Stomach smooth muscle (tissue), 2 donors: Measurements from ENCODE around the gene TNFRSF13B.

Source experiments
- H3K27ac ChIP-seq: one replicate; pipeline ENCODE4 v1.7.0; 2013; ENCODE audit warnings: mild to moderate bottlenecking, low read length, inconsistent platforms
- H3K27me3 ChIP-seq, 2 donors: one replicate each; pipeline ENCODE4 v1.7.0; 2013; ENCODE audit warnings: low read length in 2 of 2; ENCODE audit not compliant: insufficient read depth in 2 of 2, control insufficient read depth in 1 of 2
- H3K36me3 ChIP-seq, 2 donors: one replicate each; pipeline ENCODE4 v1.7.0; 2013; ENCODE audit warnings: low read length in 2 of 2; ENCODE audit not compliant: control insufficient read depth in 2 of 2, insufficient read depth in 2 of 2
- H3K4me1 ChIP-seq: one replicate; pipeline ENCODE4 v1.7.0; 2013; ENCODE audit warnings: low read length; ENCODE audit not compliant: control insufficient read depth, insufficient read depth
- H3K4me3 ChIP-seq, 2 donors: one replicate each; pipeline ENCODE4 v1.7.0; 2013; ENCODE audit warnings: low read length in 2 of 2
- H3K9ac ChIP-seq, 2 donors: one replicate each; pipeline ENCODE4 v1.7.0; 2013; ENCODE audit warnings: low read length in 2 of 2, mild to moderate bottlenecking in 1 of 2
- H3K9me3 ChIP-seq, 2 donors: one replicate each; pipeline ENCODE4 v1.7.0; 2013; ENCODE audit warnings: low read length in 2 of 2; ENCODE audit not compliant: control insufficient read depth in 2 of 2
- donor health status: healthy.
- donor health status: Pancreatic carcinoma.

Gene TNFRSF13B

GRCh38 chr17:16934133-16934795, 37.7 kb downstream of the TNFRSF13B start:
- no peaks in the 10 kb centered on the region for H3K36me3 ChIP-seq
- no peaks in the 10 kb centered on the region for H3K9me3 ChIP-seq
- H3K9ac ChIP-seq, result no peak overlapping the region
- H3K27ac ChIP-seq, result no peak overlapping the region
- no peak overlapping the region for H3K4me3 ChIP-seq
- no peaks in the 10 kb centered on the region for H3K4me1 ChIP-seq
- H3K27me3 ChIP-seq, result peaks cover 0 to 2% of the 10 kb centered on the region in 2 donors

GRCh38 chr17:16933317-16934132, 38.4 kb downstream of the TNFRSF13B start:
- Histone ChIP-seq H3K9me3 (no peaks in the 10 kb centered on the region), H3K27me3 (peaks cover 0 to 2% of the 10 kb centered on the region in 2 donors), H3K9ac (no peak overlapping the region), H3K27ac (no peak overlapping the region), H3K36me3 (no peaks in the 10 kb centered on the region), H3K4me1 (no peaks in the 10 kb centered on the region), H3K4me3 (no peak overlapping the region)

- no peaks in the 10 kb centered on the region for H3K36me3 ChIP-seq
- H3K27ac ChIP-seq, result no peak overlapping the region
- no peaks in the 10 kb centered on the region for H3K9me3 ChIP-seq
- no peaks in the 10 kb centered on the region for H3K4me1 ChIP-seq
- H3K27me3 ChIP-seq, result peaks cover 0 to 2% of the 10 kb centered on the region in 2 donors
- no peak overlapping the region for H3K9ac ChIP-seq
- H3K4me3 ChIP-seq, result no peak overlapping the region
Measured at GRCh38 chr17:16932611-16933010, 39.3 kb downstream of the TNFRSF13B start.

- Histone ChIP-seq H3K27ac (no peak overlapping the region), H3K27me3 (peaks cover 0 to 2% of the 10 kb centered on the region in 2 donors), H3K9me3 (no peaks in the 10 kb centered on the region), H3K36me3 (no peaks in the 10 kb centered on the region), H3K4me3 (no peak overlapping the region), H3K9ac (no peak overlapping the region), H3K4me1 (no peaks in the 10 kb centered on the region)
Measured at GRCh38 chr17:16932156-16932555, 39.8 kb downstream of the TNFRSF13B start.

- Histone ChIP-seq H3K9ac (no peak overlapping the region), H3K27me3 (peaks cover 0 to 2% of the 10 kb centered on the region in 2 donors), H3K4me3 (no peak overlapping the region), H3K36me3 (no peaks in the 10 kb centered on the region), H3K4me1 (no peaks in the 10 kb centered on the region), H3K27ac (no peak overlapping the region), H3K9me3 (no peaks in the 10 kb centered on the region)
Measured at GRCh38 chr17:16931318-16932060, 40.4 kb downstream of the TNFRSF13B start.

- Histone ChIP-seq H3K4me1 (no peaks in the 10 kb centered on the region), H3K9me3 (no peaks in the 10 kb centered on the region), H3K4me3 (no peak overlapping the region), H3K27ac (no peak overlapping the region), H3K27me3 (peaks cover 0 to 2% of the 10 kb centered on the region in 2 donors), H3K9ac (no peak overlapping the region), H3K36me3 (no peaks in the 10 kb centered on the region)
Measured at GRCh38 chr17:16930571-16931317, 41.2 kb downstream of the TNFRSF13B start.

- Histone ChIP-seq H3K4me3 (no peak overlapping the region), H3K27ac (no peak overlapping the region), H3K27me3 (peaks cover 0 to 2% of the 10 kb centered on the region in 2 donors), H3K36me3 (no peaks in the 10 kb centered on the region), H3K4me1 (no peaks in the 10 kb centered on the region), H3K9ac (no peak overlapping the region), H3K9me3 (no peaks in the 10 kb centered on the region)
Measured at GRCh38 chr17:16929757-16930520, 42.0 kb downstream of the TNFRSF13B start.

GRCh38 chr17:16929035-16929680, 42.8 kb downstream of the TNFRSF13B start:
- H3K4me3 ChIP-seq, result no peak overlapping the region
- H3K27ac ChIP-seq, result no peak overlapping the region
- no peaks in the 10 kb centered on the region for H3K9me3 ChIP-seq
- H3K4me1 ChIP-seq, result no peaks in the 10 kb centered on the region
- H3K9ac ChIP-seq, result no peak overlapping the region
- peaks cover 0 to 2% of the 10 kb centered on the region in 2 donors for H3K27me3 ChIP-seq
- no peaks in the 10 kb centered on the region for H3K36me3 ChIP-seq

GRCh38 chr17:16928406-16929034, 43.4 kb downstream of the TNFRSF13B start:
- H3K27ac ChIP-seq, result no peak overlapping the region
- H3K27me3 ChIP-seq, result peaks cover 0 to 2% of the 10 kb centered on the region in 2 donors
- no peaks in the 10 kb centered on the region for H3K36me3 ChIP-seq
- H3K9me3 ChIP-seq, result no peaks in the 10 kb centered on the region
- H3K4me3 ChIP-seq, result no peak overlapping the region
- no peaks in the 10 kb centered on the region for H3K4me1 ChIP-seq
- no peak overlapping the region for H3K9ac ChIP-seq
